ENCODE data around the gene GUK1.
A peak's percentile ranks its signal among the peaks of the same experiment; 100 is the strongest.

GUK1 gene

GRCh38 chr1:228136901-228137300, 3.2 kb upstream of the GUK1 start:
- no peak for DNase-seq

- DNase-seq = peak in 1 of 3 donors; percentile 25
Observed at GRCh38 chr1:228139406-228139930, 611 bp upstream of the GUK1 start.

- DNase-seq = peak in 1 of 3 donors; percentile 29
Observed at GRCh38 chr1:228140724-228141225, 696 bp downstream of the GUK1 start.

GRCh38 chr1:228141226-228142044, 1.4 kb downstream of the GUK1 start:
- DNase-seq = peak in 2 of 3 donors; percentile 43 to 50

- no peak for DNase-seq
Observed at GRCh38 chr1:228142155-228142691, 2.1 kb downstream of the GUK1 start.

GRCh38 chr1:228142701-228143136, 2.6 kb downstream of the GUK1 start:
- no peak for DNase-seq

- no peak for DNase-seq
Observed at GRCh38 chr1:228143480-228144192, 3.6 kb downstream of the GUK1 start.

GRCh38 chr1:228144193-228144992, 4.3 kb downstream of the GUK1 start:
- DNase-seq = no peak

- DNase-seq = no peak
Observed at GRCh38 chr1:228144993-228145343, 4.9 kb downstream of the GUK1 start.

- DNase-seq = no peak
Observed at GRCh38 chr1:228145463-228146416, 5.7 kb downstream of the GUK1 start.

- no peak for DNase-seq
Observed at GRCh38 chr1:228146417-228147150, 6.5 kb downstream of the GUK1 start.

GRCh38 chr1:228147151-228147693, 7.1 kb downstream of the GUK1 start:
- DNase-seq = no peak

GRCh38 chr1:228147768-228148167, 7.7 kb downstream of the GUK1 start:
- no peak for DNase-seq

- DNase-seq = no peak
Observed at GRCh38 chr1:228148196-228148861, 8.2 kb downstream of the GUK1 start.

GRCh38 chr1:228148935-228149405, 8.9 kb downstream of the GUK1 start:
- no peak for DNase-seq

- no peak for DNase-seq
Observed at GRCh38 chr1:228149406-228150119, 9.5 kb downstream of the GUK1 start, which contains the start of gene GJC2. Gene GJC2 (plus strand): TSS chr1:228149930. CDS start chr1:228157759, 7,829 bp downstream.

GRCh38 chr1:228150120-228150460, 10.0 kb downstream of the GUK1 start:
- no peak for DNase-seq

- DNase-seq = no peak
Observed at GRCh38 chr1:228150461-228151179, 10.5 kb downstream of the GUK1 start.

All from suppressor macrophage treated with lipopolysaccharide for 1 hour (primary cell).